ENCODE measurements around the gene FNDC1.

FNDC1 gene

DNA sequence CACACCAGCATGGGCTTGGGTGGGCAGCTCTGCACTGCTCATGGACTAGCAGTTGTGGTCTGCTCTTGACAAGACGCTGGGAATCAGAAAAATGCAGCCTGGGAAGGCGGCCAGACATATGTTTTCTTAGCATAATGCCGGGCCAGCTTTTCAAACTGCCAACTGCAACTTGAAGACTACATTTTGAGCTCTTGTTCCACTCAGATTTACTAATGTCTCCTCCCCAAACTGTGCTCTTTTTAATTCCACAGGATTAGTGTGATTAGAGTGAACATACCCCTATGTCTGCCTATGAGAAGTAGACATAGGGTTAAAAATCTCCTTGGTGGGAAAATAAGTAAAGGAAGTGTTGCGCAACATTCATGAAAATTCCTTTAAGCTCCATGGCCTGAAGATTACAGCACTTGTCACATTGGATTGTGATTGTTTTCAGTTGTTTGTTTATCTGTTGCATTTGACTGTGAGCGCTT is 5.3 kb upstream of the FNDC1 start:
- DNase-seq = no peak

- no peak for DNase-seq
Observed at GRCh38 chr6:159168536-159169192, 536 bp upstream of the FNDC1 start.

GRCh38 chr6:159169557-159170332 is 545 bp downstream of the FNDC1 start:
- DNase-seq = no peak

- DNase-seq = no peak
Observed at GRCh38 chr6:159170333-159170672, 1.1 kb downstream of the FNDC1 start.

- no peak for DNase-seq
Observed at GRCh38 chr6:159170999-159171712, 2.0 kb downstream of the FNDC1 start.

DNA sequence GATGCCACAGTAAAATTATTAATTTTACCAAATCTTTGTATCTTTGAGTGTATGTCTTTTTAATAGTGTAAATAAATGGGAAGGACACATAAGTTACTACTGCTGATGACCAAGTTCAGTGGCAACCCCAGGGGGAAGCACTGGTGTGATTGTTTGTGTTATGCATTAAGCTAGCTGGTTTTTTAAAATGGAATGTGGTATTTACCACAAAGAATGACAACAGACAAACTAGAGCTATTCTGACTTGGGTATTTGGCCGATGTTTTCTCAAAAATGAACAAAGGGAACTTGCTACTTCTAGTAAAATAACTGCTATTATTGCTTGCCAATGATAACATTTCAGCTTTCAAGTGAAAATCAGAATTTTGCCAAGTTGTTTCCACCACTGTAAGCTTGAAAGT is 2.9 kb downstream of the FNDC1 start:
- DNase-seq = no peak

GRCh38 chr6:159174263-159174969 is 5.2 kb downstream of the FNDC1 start:
- DNase-seq = no peak

DNA sequence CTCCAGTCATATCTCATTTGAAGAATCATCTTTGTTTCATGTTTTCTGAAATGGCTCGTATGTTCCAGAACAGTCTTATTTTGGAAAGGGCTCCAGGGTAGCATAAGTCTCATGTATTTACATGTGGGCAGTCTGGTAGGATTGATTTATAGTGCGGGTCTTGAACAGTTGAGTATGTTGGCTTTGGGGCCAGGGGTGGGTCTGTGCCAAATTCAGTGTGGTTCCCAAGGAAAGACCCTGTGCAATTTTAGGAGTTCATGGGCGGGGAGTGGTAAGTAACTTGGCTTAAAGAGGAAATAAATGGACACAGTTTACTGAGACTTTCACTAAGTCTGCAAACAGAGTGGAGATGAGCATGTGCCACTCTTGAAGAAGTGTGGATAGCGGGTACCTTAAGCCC is 7.7 kb downstream of the FNDC1 start:
- DNase-seq = no peak

- DNase-seq = no peak
Observed at GRCh38 chr6:159178847-159179246, 9.6 kb downstream of the FNDC1 start.

DNA sequence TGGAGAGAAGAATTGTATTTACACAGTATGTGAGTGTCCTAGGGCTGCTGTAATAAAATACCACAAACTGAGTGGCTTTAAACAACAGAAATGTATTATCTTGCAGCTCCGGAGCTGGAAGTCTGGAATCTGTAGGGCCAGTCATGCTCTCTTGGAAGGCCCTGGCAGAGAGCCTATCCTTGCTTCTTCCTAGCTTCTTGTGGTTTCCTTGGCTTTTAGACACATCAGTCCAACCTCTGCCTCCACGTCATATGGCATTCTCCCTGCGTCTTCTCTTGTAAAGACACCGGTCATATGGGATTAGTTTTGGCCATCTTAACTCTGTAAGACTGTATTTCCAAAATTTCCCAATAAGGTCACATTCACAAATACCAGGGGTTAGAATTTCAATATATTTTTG is 10.8 kb downstream of the FNDC1 start:
- DNase-seq = no peak

- no peak for DNase-seq
Observed at GRCh38 chr6:159181914-159182313, 12.7 kb downstream of the FNDC1 start.

- DNase-seq = no peak
Observed at GRCh38 chr6:159184559-159184958, 15.4 kb downstream of the FNDC1 start.

DNA sequence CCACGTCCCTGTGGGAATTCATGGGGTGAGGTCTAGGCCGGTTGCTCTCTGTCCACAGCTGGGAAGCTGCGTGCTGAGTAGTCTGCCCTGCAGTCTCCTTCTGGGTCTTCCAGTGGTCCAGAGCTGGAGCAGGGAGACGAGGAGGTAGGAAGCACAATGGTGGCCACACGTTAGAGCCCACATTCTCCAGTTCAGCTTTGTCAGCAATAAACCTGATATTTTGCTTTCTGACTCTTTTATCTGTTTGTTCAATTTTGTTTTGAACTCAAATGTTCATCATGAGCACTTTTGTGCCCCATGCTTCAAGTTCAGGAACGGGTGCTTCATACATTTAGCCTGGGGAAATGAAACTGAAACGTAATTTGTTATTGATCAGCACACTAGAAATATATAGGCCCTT is 21.3 kb downstream of the FNDC1 start:
- no peak for DNase-seq

GRCh38 chr6:159193923-159194322 is 24.7 kb downstream of the FNDC1 start:
- DNase-seq = no peak

DNA sequence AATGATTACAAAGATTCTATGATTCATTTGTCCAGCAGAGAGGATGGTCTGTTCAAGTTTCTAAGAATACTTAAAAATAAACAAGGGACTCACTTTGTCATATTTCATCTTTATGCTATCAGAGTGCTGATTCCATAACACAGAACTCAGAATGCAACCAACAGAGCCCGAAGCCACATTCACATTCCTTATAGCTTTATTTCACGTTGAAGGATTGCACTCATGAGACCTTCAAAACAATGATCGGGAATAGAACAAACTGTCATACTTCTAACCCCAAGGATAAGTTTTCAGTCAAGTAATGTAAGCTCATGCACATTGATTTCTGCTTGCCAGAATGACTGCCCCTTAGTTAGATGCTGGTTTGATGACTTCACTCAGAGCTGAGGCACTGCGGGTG is 25.2 kb downstream of the FNDC1 start:
- no peak for DNase-seq

DNA sequence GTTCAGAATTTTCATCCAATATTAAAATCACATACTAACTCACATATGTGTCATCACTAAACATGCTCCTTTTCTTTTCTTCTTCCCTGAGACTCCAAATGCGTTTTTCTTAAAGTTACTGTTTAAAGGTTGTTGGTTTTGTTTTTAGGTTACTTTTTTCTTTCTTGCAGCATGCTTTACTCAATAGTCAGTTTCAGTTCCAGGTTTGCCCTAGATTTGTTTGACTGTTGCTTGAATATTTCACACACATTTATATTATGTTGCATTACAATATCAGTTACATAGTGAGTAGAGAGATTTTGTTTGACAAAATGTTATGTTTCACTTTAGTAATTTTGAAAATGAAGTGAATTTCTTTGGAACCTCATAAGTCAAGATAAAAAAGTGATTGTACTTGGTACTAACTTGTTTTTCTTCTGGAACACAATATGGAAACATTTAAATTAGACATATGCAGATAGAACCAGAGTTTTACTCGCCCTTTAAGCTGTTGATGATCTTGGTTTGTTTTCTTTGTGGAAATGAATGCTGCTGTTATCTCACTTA is 27.3 kb downstream of the FNDC1 start:
- DNase-seq = no peak

- no peak for DNase-seq
Observed at GRCh38 chr6:159197251-159197650, 28.1 kb downstream of the FNDC1 start.

- no peak for DNase-seq
Observed at GRCh38 chr6:159201336-159201735, 32.1 kb downstream of the FNDC1 start.

GRCh38 chr6:159203304-159204005 is 34.3 kb downstream of the FNDC1 start:
- no peak for DNase-seq

GRCh38 chr6:159204605-159205004 is 35.4 kb downstream of the FNDC1 start:
- DNase-seq = no peak

DNA sequence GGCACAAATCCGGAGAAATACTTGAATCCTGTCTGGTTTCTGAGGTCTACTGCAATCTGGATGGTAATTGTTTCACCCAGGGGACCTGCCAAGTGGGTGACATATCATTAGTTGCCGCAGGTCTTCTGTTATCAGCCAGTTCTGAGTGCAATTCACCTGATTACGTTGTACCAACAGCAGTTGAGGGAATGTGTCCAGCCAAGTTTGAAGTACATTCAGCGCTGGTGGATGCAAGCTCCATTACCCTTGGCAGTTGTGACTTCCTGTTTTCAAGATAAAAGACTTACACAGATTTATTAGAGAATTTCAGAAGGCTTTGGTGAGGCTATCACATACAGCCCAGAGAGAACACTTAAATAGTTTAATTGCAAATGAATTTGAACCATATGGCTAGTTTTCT is 42.8 kb downstream of the FNDC1 start:
- DNase-seq = no peak

DNA sequence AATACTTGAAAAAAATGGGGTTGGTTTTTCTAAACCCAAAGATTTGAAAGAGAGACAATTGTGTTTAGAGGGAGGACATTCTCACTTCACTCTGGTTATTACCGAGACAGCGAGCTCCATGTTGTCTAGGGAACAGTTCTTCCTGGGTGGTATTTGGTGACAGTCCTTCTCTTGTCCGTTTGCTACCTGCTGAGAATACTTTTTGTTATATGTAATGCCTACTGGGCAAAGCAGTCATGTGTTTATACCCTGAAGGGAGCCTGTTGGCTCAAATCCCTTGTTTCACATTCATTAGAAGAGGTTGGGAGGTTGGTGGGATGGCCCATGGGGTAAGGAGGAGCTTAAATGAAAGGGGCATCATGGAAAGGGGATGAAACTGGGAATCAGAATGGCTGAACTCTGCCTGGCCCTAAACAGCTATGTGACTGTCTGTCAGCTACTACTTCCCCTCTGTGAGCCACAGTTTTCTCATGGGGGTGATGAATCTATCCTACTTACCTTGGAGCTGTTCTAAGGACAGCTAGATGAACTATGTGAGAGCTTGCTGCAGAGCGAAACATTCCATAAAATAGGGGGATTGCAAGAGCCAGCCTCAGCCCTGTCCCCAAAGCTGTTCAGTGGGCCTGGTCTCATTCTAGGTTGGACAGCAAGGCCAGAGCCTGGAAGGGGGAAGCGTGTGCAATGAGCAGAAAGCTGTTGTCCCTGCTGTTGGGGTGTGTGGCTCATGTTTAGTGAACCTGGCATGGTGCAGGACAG is 43.5 kb downstream of the FNDC1 start:
- no peak for DNase-seq
